Osteocyte (in vitro differentiated cells): ENCODE measurements around the gene TEN1. TPM values are rescaled to one million over a fixed set of nuclear protein-coding genes. Genes with fewer than 3 reads are reported as not detected.
A peak's percentile ranks its signal among the peaks of the same experiment; 100 is the strongest.

ENCODE experiments used
- DNase-seq: peaks from one replicate; pipeline ENCODE4 v3.0.0; 2021; ENCODE audit warnings: mixed read lengths; ENCODE audit not compliant: unreplicated experiment; ENCODE audit errors: extremely low spot score
- H3K27ac Mint-ChIP-seq: one replicate; pipeline ENCODE4 v1.8.0; 2021; ENCODE audit warnings: mild to moderate bottlenecking, mixed read lengths; ENCODE audit not compliant: unreplicated experiment
- H3K27me3 Mint-ChIP-seq: one replicate; pipeline ENCODE4 v1.8.0; 2021; ENCODE audit warnings: mixed read lengths; ENCODE audit not compliant: unreplicated experiment
- H3K36me3 Mint-ChIP-seq: one replicate; pipeline ENCODE4 v1.8.0; 2021; ENCODE audit warnings: mixed read lengths; ENCODE audit not compliant: unreplicated experiment
- H3K4me1 Mint-ChIP-seq: one replicate; pipeline ENCODE4 v1.8.0; 2021; ENCODE audit warnings: mixed read lengths; ENCODE audit not compliant: unreplicated experiment
- H3K4me3 Mint-ChIP-seq: one replicate; pipeline ENCODE4 v1.8.0; 2021; ENCODE audit warnings: mild to moderate bottlenecking, moderate library complexity, mixed read lengths; ENCODE audit not compliant: unreplicated experiment
- H3K9me3 Mint-ChIP-seq: one replicate; pipeline ENCODE4 v1.8.0; 2021; ENCODE audit warnings: mixed read lengths; ENCODE audit not compliant: unreplicated experiment
- total RNA-seq: library from RNA; stranded (reverse); gene quantifications from 2 replicates; pipeline ENCODE4 v1.2.1, GENCODE V29; 2021
- TF ChIP-seq, protein P1 (sequence below): fragments of 200-600 bp; sonication (generic); IDR thresholded peaks from 2 replicates; pipeline ENCODE4 v1.5.0; 2021; ENCODE audit warnings: antibody characterized with exemption, mild to moderate bottlenecking, moderate library complexity

TEN1 gene
- total RNA-seq, 1 donor from 2014 or later: 23.7 TPM

DNA sequence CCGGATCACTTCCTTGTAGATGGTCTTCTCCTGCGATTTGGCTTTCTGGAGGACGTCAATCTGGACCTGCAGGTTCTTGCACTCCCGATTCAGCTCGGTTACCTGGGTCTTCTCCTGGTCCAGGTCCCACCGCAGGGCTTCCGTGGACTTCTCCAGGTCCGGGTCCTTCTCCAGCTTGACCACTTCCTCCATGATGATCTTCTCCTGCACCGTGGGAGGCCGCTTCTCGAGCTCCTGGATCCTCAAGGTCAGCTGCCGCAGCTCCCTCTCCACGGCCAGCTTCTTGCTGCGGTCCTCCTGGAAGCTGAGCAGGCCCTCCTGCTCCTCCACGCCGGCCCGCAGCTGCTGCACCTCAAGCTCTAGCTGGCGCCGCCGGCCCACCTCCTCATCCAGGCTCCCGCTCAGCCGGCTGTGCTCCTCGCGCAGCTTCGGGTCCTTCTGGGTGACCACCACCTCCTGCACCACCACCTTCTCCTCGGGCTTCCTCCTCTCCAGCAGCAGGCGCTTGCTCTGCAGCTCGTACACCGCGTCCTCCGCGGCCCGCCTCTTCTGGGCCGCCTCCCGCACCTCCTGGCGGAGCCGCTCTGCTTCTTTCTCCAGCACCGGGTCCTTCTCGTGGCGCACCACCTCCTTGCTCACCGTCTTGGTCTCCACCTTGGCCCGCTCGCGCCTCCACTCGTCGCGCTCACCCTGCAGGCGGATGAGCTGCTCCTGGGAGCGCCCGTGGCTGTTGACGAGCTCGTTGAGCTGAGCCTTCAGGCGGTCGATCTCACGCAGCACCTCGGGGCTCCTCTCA lies 29.8 kb downstream of the TEN1 start:
- Mint-ChIP-seq H3K36me3 (no peaks in the 10 kb centered on the region), H3K27me3 (no peaks in the 10 kb centered on the region), H3K27ac (no peak overlapping the region), H3K4me3 (no peak overlapping the region), H3K4me1 (peaks cover 15% of the 10 kb centered on the region), H3K9me3 (no peaks in the 10 kb centered on the region)
- DNase-seq: peak; percentile 83
- TF ChIP-seq, protein P1, sequence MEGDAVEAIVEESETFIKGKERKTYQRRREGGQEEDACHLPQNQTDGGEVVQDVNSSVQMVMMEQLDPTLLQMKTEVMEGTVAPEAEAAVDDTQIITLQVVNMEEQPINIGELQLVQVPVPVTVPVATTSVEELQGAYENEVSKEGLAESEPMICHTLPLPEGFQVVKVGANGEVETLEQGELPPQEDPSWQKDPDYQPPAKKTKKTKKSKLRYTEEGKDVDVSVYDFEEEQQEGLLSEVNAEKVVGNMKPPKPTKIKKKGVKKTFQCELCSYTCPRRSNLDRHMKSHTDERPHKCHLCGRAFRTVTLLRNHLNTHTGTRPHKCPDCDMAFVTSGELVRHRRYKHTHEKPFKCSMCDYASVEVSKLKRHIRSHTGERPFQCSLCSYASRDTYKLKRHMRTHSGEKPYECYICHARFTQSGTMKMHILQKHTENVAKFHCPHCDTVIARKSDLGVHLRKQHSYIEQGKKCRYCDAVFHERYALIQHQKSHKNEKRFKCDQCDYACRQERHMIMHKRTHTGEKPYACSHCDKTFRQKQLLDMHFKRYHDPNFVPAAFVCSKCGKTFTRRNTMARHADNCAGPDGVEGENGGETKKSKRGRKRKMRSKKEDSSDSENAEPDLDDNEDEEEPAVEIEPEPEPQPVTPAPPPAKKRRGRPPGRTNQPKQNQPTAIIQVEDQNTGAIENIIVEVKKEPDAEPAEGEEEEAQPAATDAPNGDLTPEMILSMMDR: no peak

DNA sequence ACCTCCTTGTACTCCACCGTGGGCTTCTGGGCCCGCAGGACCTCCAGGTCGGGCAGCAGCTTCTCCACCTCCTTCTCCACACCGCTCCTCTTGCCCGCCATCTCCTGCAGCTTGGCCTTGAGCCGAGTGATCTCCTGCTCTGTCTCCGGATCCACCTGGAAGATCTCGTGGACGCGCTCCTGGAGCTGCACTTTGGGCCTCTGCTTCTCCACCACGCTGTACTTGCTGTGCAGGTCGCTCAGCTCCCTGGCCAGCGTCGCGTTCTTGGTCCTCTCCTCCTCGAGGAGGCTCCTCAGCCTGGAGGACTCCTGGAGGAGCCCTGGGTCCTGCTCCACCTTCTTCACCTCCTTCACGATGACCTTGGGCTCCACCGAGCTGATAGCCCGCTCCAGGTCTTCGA lies 30.4 kb downstream of the TEN1 start:
- Mint-ChIP-seq H3K4me1 (peaks cover 18% of the 10 kb centered on the region), H3K4me3 (no peak overlapping the region), H3K27me3 (no peaks in the 10 kb centered on the region), H3K27ac (no peak overlapping the region), H3K9me3 (no peaks in the 10 kb centered on the region), H3K36me3 (no peaks in the 10 kb centered on the region)
- no peak for DNase-seq
- TF ChIP-seq, protein P1: no peak

GRCh38 chr17:76009969-76010661 lies 31.1 kb downstream of the TEN1 start:
- Mint-ChIP-seq H3K9me3 (no peaks in the 10 kb centered on the region), H3K4me1 (peaks cover 13% of the 10 kb centered on the region), H3K27me3 (no peaks in the 10 kb centered on the region), H3K4me3 (no peak overlapping the region), H3K27ac (no peak overlapping the region), H3K36me3 (no peaks in the 10 kb centered on the region)
- TF ChIP-seq, protein P1: no peak
- DNase-seq: no peak

DNA sequence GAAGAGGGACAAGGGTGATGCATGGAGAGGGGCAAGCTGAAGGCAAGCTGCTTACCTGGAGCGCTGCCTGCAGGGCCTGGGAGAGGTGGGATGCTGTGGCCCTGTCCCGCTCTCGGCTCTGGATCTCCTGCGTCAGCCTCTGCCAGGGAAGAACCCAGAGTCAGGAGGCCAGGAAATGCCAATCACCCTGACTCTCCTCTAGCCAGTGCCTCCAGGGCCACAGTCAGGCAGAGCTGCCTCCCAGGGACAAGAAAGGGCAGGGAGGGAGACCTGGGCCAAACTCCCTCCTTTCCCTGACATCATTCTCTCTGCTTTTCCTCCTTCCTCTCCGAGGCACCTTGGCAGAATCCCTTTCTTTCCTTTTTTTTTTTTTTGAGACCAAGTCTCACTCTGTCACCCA lies 32.9 kb downstream of the TEN1 start:
- TF ChIP-seq, protein P1: no peak
- DNase-seq: no peak
- Mint-ChIP-seq H3K4me1 (peaks cover 5% of the 10 kb centered on the region), H3K27me3 (peaks cover 2% of the 10 kb centered on the region), H3K36me3 (no peaks in the 10 kb centered on the region), H3K9me3 (no peaks in the 10 kb centered on the region), H3K27ac (no peak overlapping the region), H3K4me3 (no peak overlapping the region)

DNA sequence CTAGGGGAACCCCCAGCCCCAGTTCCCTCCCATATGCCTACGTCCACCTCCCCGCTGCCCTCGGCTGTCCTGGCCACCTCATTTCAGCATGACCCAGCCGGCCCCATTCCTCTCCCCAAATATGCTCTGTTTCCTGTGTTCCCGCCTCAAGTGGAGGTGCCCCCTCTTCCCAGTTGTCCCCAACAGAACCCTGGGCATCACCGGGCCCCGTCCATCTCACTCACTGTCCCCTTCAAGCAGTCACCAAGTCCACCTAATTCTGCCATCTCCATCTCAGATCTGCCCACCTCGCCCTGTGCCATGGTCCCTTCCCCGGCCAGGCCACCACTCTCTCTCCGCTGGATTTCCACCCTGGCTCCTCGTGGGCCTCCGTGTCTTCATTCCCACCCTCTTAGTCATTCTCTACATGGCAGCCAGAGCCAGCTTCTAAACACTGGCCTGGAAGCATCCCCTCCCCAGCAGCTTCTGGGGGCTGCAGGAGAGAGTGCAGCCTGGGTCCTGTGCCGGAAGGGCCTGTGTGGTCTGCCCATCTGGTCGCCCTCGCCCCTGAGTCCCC lies 34.4 kb downstream of the TEN1 start:
- Mint-ChIP-seq H3K27me3 (peaks cover 2% of the 10 kb centered on the region), H3K9me3 (no peaks in the 10 kb centered on the region), H3K4me3 (no peak overlapping the region), H3K4me1 (peaks cover 5% of the 10 kb centered on the region), H3K27ac (no peak overlapping the region), H3K36me3 (no peaks in the 10 kb centered on the region)
- TF ChIP-seq, protein P1: no peak
- no peak for DNase-seq
